Hepatocyte (in vitro differentiated cells): ENCODE results near the gene SMARCB1. TPM values are rescaled to one million over a fixed set of nuclear protein-coding genes. Genes with fewer than 3 reads are reported as not detected.

Source experiments
- DNase-seq: peaks from one replicate; pipeline ENCODE4 v3.0.0-alpha.2; 2016; ENCODE audit warnings: low spot score
- H2AFZ ChIP-seq: fragments of 200-600 bp; sonication (generic); 2 replicates; pipeline ENCODE4 v1.6.0; 2016; ENCODE audit warnings: antibody characterized with exemption, mild to moderate bottlenecking
- H3K27ac ChIP-seq: fragments of 200-600 bp; sonication (generic); 2 replicates; pipeline ENCODE4 v1.5.1; 2016; ENCODE audit warnings: mild to moderate bottlenecking
- H3K27me3 ChIP-seq: fragments of 200-600 bp; sonication (generic); 2 replicates; pipeline ENCODE4 v1.6.1; 2016
- H3K36me3 ChIP-seq: fragments of 200-600 bp; sonication (generic); replicated peaks from 2 replicates; pipeline ENCODE4 v1.5.1; 2016; ENCODE audit warnings: low read depth; ENCODE audit not compliant: insufficient read depth
- H3K4me1 ChIP-seq: fragments of 200-600 bp; sonication (generic); 2 replicates; pipeline ENCODE4 v1.5.1; 2016; ENCODE audit warnings: mild to moderate bottlenecking, moderate library complexity; ENCODE audit not compliant: insufficient read depth
- H3K4me2 ChIP-seq: fragments of 200-600 bp; sonication (generic); 2 replicates; pipeline ENCODE4 v1.6.0; 2016
- H3K4me3 ChIP-seq: fragments of 200-600 bp; sonication (generic); 2 replicates; pipeline ENCODE4 v1.5.1; 2016; ENCODE audit warnings: mild to moderate bottlenecking
- H3K79me2 ChIP-seq: fragments of 200-600 bp; sonication (generic); 2 replicates; pipeline ENCODE4 v1.6.0; 2017; ENCODE audit warnings: mild to moderate bottlenecking
- H3K9me2 ChIP-seq: fragments of 200-600 bp; sonication (generic); replicated peaks from 2 replicates; pipeline ENCODE4 v1.6.0; 2017; ENCODE audit warnings: mild to moderate bottlenecking; ENCODE audit not compliant: insufficient read depth
- H3K9me3 ChIP-seq: fragments of 200-600 bp; sonication (generic); 2 replicates; pipeline ENCODE4 v1.5.1; 2016; ENCODE audit warnings: low read depth, mild to moderate bottlenecking
- H4K20me1 ChIP-seq: fragments of 200-600 bp; sonication (generic); 2 replicates; pipeline ENCODE4 v1.6.0; 2016; ENCODE audit warnings: mild to moderate bottlenecking; ENCODE audit not compliant: insufficient read depth, poor library complexity, severe bottlenecking
- CTCF ChIP-seq: fragments of 200-600 bp; sonication (generic); IDR thresholded peaks from 2 replicates; pipeline ENCODE4 v1.5.1; 2016; ENCODE audit warnings: antibody characterized with exemption, mild to moderate bottlenecking; ENCODE audit not compliant: poor library complexity
- EZH2 ChIP-seq: fragments of 200-600 bp; sonication (generic); IDR thresholded peaks from 2 replicates; pipeline ENCODE4 v1.6.1; 2016; ENCODE audit warnings: antibody characterized with exemption, mild to moderate bottlenecking, borderline replicate concordance
- EZH2phosphoT487 ChIP-seq: fragments of 200-600 bp; sonication (generic); IDR thresholded peaks from one replicate; pipeline ENCODE4 v1.6.1; 2018; ENCODE audit warnings: antibody characterized with exemption, mild to moderate bottlenecking, low read depth, moderate library complexity; ENCODE audit not compliant: unreplicated experiment, severe bottlenecking
- WGBS: methylation state at CpG from one replicate; pipeline ENCODE4 v1.1.6; 2016; ENCODE audit warnings: low lambda C conversion rate; ENCODE audit errors: missing lambda C conversion rate; 5-methylcytosine and 5-hydroxymethylcytosine counted together
- polyA plus RNA-seq: library from polyadenylated mRNA; unstranded; fragments of >200 nt; fragmentation: Nextera tagmentation; extraction: Ambion mirVana; gene quantifications from 2 replicates; pipeline ENCODE4 v1.2.1, GENCODE V29; 2016
- total RNA-seq: library from RNA; depleted of rRNA; stranded (reverse); fragments of >200 nt; gene quantifications from 2 replicates; pipeline ENCODE4 v1.2.3, GENCODE V29; 2014

The SMARCB1 gene
- total and polyA plus RNA-seq, 2 experiments from 2014 or later, result 84.3 to 120 TPM

- peaks cover 4% of the 10 kb centered on the region for H3K79me2 ChIP-seq
- 88% methylated on average over 3 of the region's 3 CpGs for WGBS
- H3K9me2 ChIP-seq, result no peaks in the 10 kb centered on the region
- no peak overlapping the region for H2AFZ ChIP-seq
- DNase-seq, result peak; percentile 4
- no peaks in the 10 kb centered on the region for H3K9me3 ChIP-seq
- TF ChIP-seq CTCF (no peak), EZH2phosphoT487 (no peak), EZH2 (no peak)
- no peaks in the 10 kb centered on the region for H4K20me1 ChIP-seq
- no peak overlapping the region for H3K4me3 ChIP-seq
- H3K27ac ChIP-seq, result no peak overlapping the region
- no peaks in the 10 kb centered on the region for H3K27me3 ChIP-seq
- H3K4me1 ChIP-seq, result peaks cover 26% of the 10 kb centered on the region
- no peaks in the 10 kb centered on the region for H3K36me3 ChIP-seq
- no peak overlapping the region for H3K4me2 ChIP-seq
These were observed 10.9 kb upstream of the SMARCB1 start for GRCh38 chr22:23775779-23776375.

- Histone ChIP-seq H2AFZ (no peak overlapping the region), H3K4me3 (no peak overlapping the region), H3K27ac (no peak overlapping the region), H3K27me3 (no peaks in the 10 kb centered on the region), H3K9me3 (no peaks in the 10 kb centered on the region), H4K20me1 (no peaks in the 10 kb centered on the region), H3K79me2 (peaks cover 4% of the 10 kb centered on the region), H3K4me2 (no peak overlapping the region), H3K4me1 (peaks cover 34% of the 10 kb centered on the region), H3K9me2 (no peaks in the 10 kb centered on the region), H3K36me3 (no peaks in the 10 kb centered on the region)
- TF ChIP-seq EZH2 (no peak), CTCF (no peak), EZH2phosphoT487 (no peak)
- 88% methylated on average over 11 of the region's 11 CpGs for WGBS
- DNase-seq, result no peak
These were observed 8.8 kb upstream of the SMARCB1 start for GRCh38 chr22:23777776-23778576.

GRCh38 chr22:23778577-23778900 is 8.2 kb upstream of the SMARCB1 start:
- Histone ChIP-seq H4K20me1 (no peaks in the 10 kb centered on the region), H3K9me2 (no peaks in the 10 kb centered on the region), H3K4me2 (no peak overlapping the region), H3K4me3 (no peak overlapping the region), H2AFZ (no peak overlapping the region), H3K79me2 (peaks cover 4% of the 10 kb centered on the region), H3K36me3 (no peaks in the 10 kb centered on the region), H3K27ac (no peak overlapping the region), H3K4me1 (peaks cover 37% of the 10 kb centered on the region), H3K27me3 (no peaks in the 10 kb centered on the region), H3K9me3 (no peaks in the 10 kb centered on the region)
- WGBS, result 78% methylated on average over 3 of the region's 3 CpGs
- TF ChIP-seq EZH2, result no peak
- no peak for TF ChIP-seq EZH2phosphoT487
- no peak for TF ChIP-seq CTCF
- DNase-seq, result peak; percentile 44
